T-cell (primary cell): ENCODE measurements around the gene GPBP1L1. TPM values are rescaled to one million over a fixed set of nuclear protein-coding genes. Genes with fewer than 3 reads are reported as not detected.
"Not testable (repeated sequence)": the region's sequence is repeated elsewhere in the genome, so short reads cannot be mapped to it uniquely, and the experiment has no call there.

ENCODE experiments used
- ATAC-seq, 4 experiments: fragments of 200-7000 bp in 3 of 4; fragments of 150-1000 bp in 1 of 4; cut with Tn5 transposase; replicated peaks in 1 of 4; 1 replicate in 3 of 4; 2 replicates in 1 of 4; pipeline ENCODE4 v1.10.0; 2021; ENCODE audit warnings: moderate library complexity in 3 of 4, mild to moderate bottlenecking in 2 of 4, moderate number of reproducible peaks in 1 of 4
- CTCF ChIA-PET, 2 donors: fragments of 300-600 bp; sonication (Branson Sonifier 250); formaldehyde crosslinking; loops; one replicate each; lab custom pipeline; 2022; ENCODE audit warnings: antibody characterized with exemption in 2 of 2; lab: Charles Lee
- POLR2A ChIA-PET, 2 donors: fragments of 300-600 bp; sonication (Branson Sonifier 250); formaldehyde crosslinking; loops; one replicate each; lab custom pipeline; 2022; ENCODE audit warnings: antibody characterized with exemption in 2 of 2; lab: Charles Lee
- DNase-seq, 35 experiments: peaks; one replicate each; pipeline versions ENCODE4 v3.0.0 to v3.0.0-alpha.2; 2013 to 2023
- H3K27ac ChIP-seq: one replicate; pipeline ENCODE4 v1.5.1; 2013; ENCODE audit warnings: low read length
- H3K27me3 ChIP-seq, 2 experiments: replicated peaks in 1 of 2; 1 replicate in 1 of 2; 2 replicates in 1 of 2; pipeline versions ENCODE4 v1.6.1 to v1.7.0; 2013; ENCODE audit warnings: low read length in 1 of 2, mixed read lengths in 1 of 2; ENCODE audit not compliant: control insufficient read depth in 2 of 2, insufficient read depth in 2 of 2; ENCODE audit errors: extremely low read depth in 1 of 2
- H3K36me3 ChIP-seq, 2 donors: 1 replicate in 1 of 2; 2 replicates in 1 of 2; pipeline versions ENCODE4 v1.6.1 to v1.7.0; 2013; ENCODE audit warnings: low read length in 1 of 2; ENCODE audit not compliant: control insufficient read depth in 2 of 2, insufficient read depth in 1 of 2; ENCODE audit errors: extremely low read depth in 1 of 2
- H3K4me1 ChIP-seq, 2 experiments: 1 replicate in 1 of 2; 2 replicates in 1 of 2; pipeline versions ENCODE4 v1.6.1 to v1.7.0; 2013; ENCODE audit warnings: low read length in 2 of 2, mixed read lengths in 1 of 2; ENCODE audit not compliant: insufficient read depth in 2 of 2, control insufficient read depth in 1 of 2; ENCODE audit errors: extremely low read depth in 1 of 2
- H3K4me3 ChIP-seq, 2 donors: 1 replicate in 1 of 2; 2 replicates in 1 of 2; pipeline versions ENCODE4 v1.5.1 to v1.7.0; 2013; ENCODE audit warnings: mild to moderate bottlenecking in 2 of 2, low read length in 1 of 2, moderate library complexity in 1 of 2; ENCODE audit not compliant: control insufficient read depth in 1 of 2; ENCODE audit errors: extremely low read depth in 1 of 2
- H3K9me3 ChIP-seq: 2 replicates; pipeline ENCODE4 v1.7.0; 2013
- H3K27ac Mint-ChIP-seq, 2 donors: one replicate each; pipeline ENCODE4 v1.8.0; 2020 to 2021; ENCODE audit warnings: mild to moderate bottlenecking in 2 of 2, mixed read lengths in 2 of 2
- H3K27me3 Mint-ChIP-seq, 2 donors: one replicate each; pipeline ENCODE4 v1.8.0; 2021 to 2022; ENCODE audit warnings: mixed read lengths in 2 of 2
- H3K36me3 Mint-ChIP-seq: one replicate; pipeline ENCODE4 v1.8.0; 2021; ENCODE audit warnings: mixed read lengths
- H3K4me1 Mint-ChIP-seq, 3 donors: one replicate each; pipeline ENCODE4 v1.8.0; 2020 to 2022; ENCODE audit warnings: mixed read lengths in 3 of 3, mild to moderate bottlenecking in 1 of 3
- H3K4me3 Mint-ChIP-seq, 3 donors: one replicate each; pipeline ENCODE4 v1.8.0; 2020 to 2022; ENCODE audit warnings: mild to moderate bottlenecking in 3 of 3, mixed read lengths in 3 of 3, moderate library complexity in 3 of 3
- H3K9me3 Mint-ChIP-seq, 3 donors: one replicate each; pipeline ENCODE4 v1.8.0; 2020 to 2022; ENCODE audit warnings: mixed read lengths in 3 of 3
- WGBS: methylation state at CpG from one replicate; pipeline ENCODE4 v1.1.5; 2013; ENCODE audit warnings: missing lambda C conversion rate; ENCODE audit not compliant: insufficient coverage; 5-methylcytosine and 5-hydroxymethylcytosine counted together
- total RNA-seq, 35 experiments: library from RNA in 6 of 35; stranded (reverse) in 6 of 35; fragments of 120-200 nt in 1 of 35; gene quantifications; one replicate each; pipeline versions ENCODE4 v1.2.1 to v1.2.4 and lab custom pipeline; 2013 to 2026

GPBP1L1 gene
- 100 to 1,000 TPM; 124 to 155 (median 151) TPM for total RNA-seq
- total RNA-seq (2013): 149 TPM
- 126 to 248 (median 193) reads per million in 29 experiments for total RNA-seq (lab: John Stamatoyannopoulos, UW)

GRCh38 chr1:45686288-45687013 lies at the start of gene GPBP1L1:
GPBP1L1 (minus strand) TSS chr1:45686533; CDS start chr1:45659087, 27,446 bp downstream.
- peak within 1 kb of the TSS; percentile 99 for H3K27ac ChIP-seq
- POLR2A ChIA-PET: interaction anchor here (0.5 to 1.8 kb wide), 8 partner anchors 14 to 974 kb away, joined by 3 to 8 read pairs (median 4); partner anchors contain the start of genes CCDC163 (in 1 of the 2), MMACHC (in 1 of the 2) and NASP (in 1 of the 2)
- Mint-ChIP-seq H3K4me1 (peaks cover 61 to 69% (median 62%) of the 10 kb centered on the region in 3 donors), H3K27ac (peak within 1 kb of the TSS; percentile 99 to 100), H3K9me3 (no peaks in the 10 kb centered on the region), H3K4me3 (peak within 1 kb of the TSS; percentile 98 to 100 (median 99)), H3K36me3 (peaks cover 4% of the 10 kb centered on the region), H3K27me3 (no peaks in the 10 kb centered on the region)
- H3K4me1 ChIP-seq: peaks cover 14 to 38% of the 10 kb centered on the region in 2 experiments
- H3K4me3 ChIP-seq: peak within 1 kb of the TSS; percentile 76 to 99
- H3K36me3 ChIP-seq: peaks cover 4% of the 10 kb centered on the region in 2 donors
- WGBS: under 1% methylated on average over 31 of the region's 52 CpGs
- DNase-seq: peak; percentile 91 to 99 (median 96)
- H3K27me3 ChIP-seq: no peaks in the 10 kb centered on the region
- ATAC-seq: peak; percentile 72 to 79 (median 74)
- H3K9me3 ChIP-seq: no peaks in the 10 kb centered on the region
- CTCF ChIA-PET: interaction anchor here in 1 of 2 donors (1.0 to 1.6 kb wide), 5 partner anchors 8 to 347 kb away, joined by 3 to 5 read pairs (median 4); partner anchors contain the start of genes MUTYH and TOE1

GRCh38 chr1:45730780-45731319 lies 44.5 kb upstream of the GPBP1L1 start:
- Histone ChIP-seq H3K27ac (no peak overlapping the region), H3K36me3 (peaks cover 0 to 11% of the 10 kb centered on the region in 2 donors), H3K27me3 (no peaks in the 10 kb centered on the region), H3K4me1 (no peaks in the 10 kb centered on the region), H3K9me3 (no peaks in the 10 kb centered on the region), H3K4me3 (no peak overlapping the region)
- H3K27ac Mint-ChIP-seq: peak overlapping the region in 1 of 2 donors; percentile 4
- POLR2A ChIA-PET: no interaction called here
- H3K36me3 Mint-ChIP-seq: peaks cover 15% of the 10 kb centered on the region
- no peaks in the 10 kb centered on the region for H3K27me3 Mint-ChIP-seq
- no peaks in the 10 kb centered on the region for H3K9me3 Mint-ChIP-seq
- H3K4me1 Mint-ChIP-seq: peaks cover 12 to 24% (median 17%) of the 10 kb centered on the region in 3 donors
- ATAC-seq (no peak), DNase-seq (no peak)
- CTCF ChIA-PET: no interaction called here
- H3K4me3 Mint-ChIP-seq: no peak overlapping the region
- WGBS: 90% methylated on average over 1 of the region's 1 CpG

- peaks cover 0 to 11% of the 10 kb centered on the region in 2 donors for H3K36me3 ChIP-seq
- H3K27ac Mint-ChIP-seq: peak overlapping the region in 1 of 2 donors; percentile 4
Observed at GRCh38 chr1:45730075-45730779, 43.9 kb upstream of the GPBP1L1 start.

GRCh38 chr1:45726007-45726406 lies 39.7 kb upstream of the GPBP1L1 start:
- H3K36me3 Mint-ChIP-seq: peaks cover 21% of the 10 kb centered on the region
- H3K4me1 Mint-ChIP-seq, H3K4me1 ChIP-seq, H3K27ac Mint-ChIP-seq, H3K4me3 Mint-ChIP-seq, DNase-seq, POLR2A ChIA-PET, H3K9me3 Mint-ChIP-seq, H3K27me3 ChIP-seq, H3K9me3 ChIP-seq, H3K27ac ChIP-seq, H3K27me3 Mint-ChIP-seq, ATAC-seq, H3K4me3 ChIP-seq: not testable (repeated sequence)
- H3K36me3 ChIP-seq: peaks cover 0 to 11% of the 10 kb centered on the region in 2 donors
- CTCF ChIA-PET: interaction anchor here in 1 of 2 donors (0.6 kb wide), 1 partner anchor 1394 kb away, joined by 3 read pairs; no protein-coding TSS in a partner anchor
- WGBS: no CpG with 5 or more reads among the region's 9 CpGs

More at GRCh38 chr1:45730075-45730779, 43.9 kb upstream of the GPBP1L1 start:
- no CpG with 5 or more reads among the region's 3 CpGs for WGBS
- Mint-ChIP-seq H3K36me3 (peaks cover 15% of the 10 kb centered on the region), H3K4me1 (peaks cover 12 to 24% (median 17%) of the 10 kb centered on the region in 3 donors), H3K9me3 (no peaks in the 10 kb centered on the region), H3K4me3 (no peak overlapping the region), H3K27me3 (no peaks in the 10 kb centered on the region)
- DNase-seq (no peak), ATAC-seq (no peak)
- Histone ChIP-seq H3K9me3 (no peaks in the 10 kb centered on the region), H3K27ac (no peak overlapping the region), H3K4me1 (no peaks in the 10 kb centered on the region), H3K27me3 (no peaks in the 10 kb centered on the region), H3K4me3 (no peak overlapping the region)
- ChIA-PET CTCF (no interaction called here), POLR2A (no interaction called here)

GRCh38 chr1:45723248-45723930 lies 37.1 kb upstream of the GPBP1L1 start:
- Histone ChIP-seq H3K9me3 (no peaks in the 10 kb centered on the region), H3K4me3 (no peak overlapping the region), H3K27me3 (no peaks in the 10 kb centered on the region), H3K4me1 (no peaks in the 10 kb centered on the region), H3K36me3 (peaks cover under 1 to 11% of the 10 kb centered on the region in 2 donors), H3K27ac (no peak overlapping the region)
- Mint-ChIP-seq H3K4me1 (no peaks in the 10 kb centered on the region), H3K27ac (no peak overlapping the region), H3K36me3 (peaks cover 14% of the 10 kb centered on the region), H3K4me3 (no peak overlapping the region), H3K9me3 (no peaks in the 10 kb centered on the region), H3K27me3 (no peaks in the 10 kb centered on the region)
- ChIA-PET POLR2A (interaction anchor here in 1 of 2 donors (0.6 kb wide), 1 partner anchor 1059 kb away, joined by 3 read pairs; no protein-coding TSS in a partner anchor), CTCF (no interaction called here)
- no peak for DNase-seq
- no peak for ATAC-seq
